ENCODE results near the gene U2AF2.

U2AF2 gene

DNA sequence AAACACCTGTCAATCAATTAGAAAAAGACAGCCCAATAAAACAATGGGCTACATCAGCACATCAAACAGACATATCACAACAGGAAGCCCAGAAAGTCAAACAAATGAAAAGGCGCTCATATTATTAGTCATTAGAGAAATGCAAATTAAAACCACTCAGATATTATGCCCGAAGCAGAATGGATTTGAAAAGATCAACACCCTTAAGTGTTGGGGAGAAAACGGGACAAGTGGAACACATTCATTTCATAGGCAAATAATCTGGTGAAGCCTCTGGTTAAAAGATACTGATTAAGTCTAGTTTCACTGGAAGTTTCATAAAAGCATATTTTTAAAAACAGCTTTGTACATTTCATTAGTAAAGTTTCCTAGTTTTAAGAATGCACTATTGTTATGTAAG is 66.0 kb downstream of the U2AF2 start:
- no peaks in the 10 kb centered on the region for H3K4me1 ChIP-seq (ENCODE audit: control insufficient read depth in 2 of 2, insufficient read depth in 2 of 2, low read length in 2 of 2)
- no peak overlapping the region for H3K9ac ChIP-seq (ENCODE audit: low read depth in 1 of 2, low read length in 2 of 2)
- peaks cover 0 to 5% of the 10 kb centered on the region in 2 donors for H3K27me3 ChIP-seq (ENCODE audit: control insufficient read depth in 2 of 2, insufficient read depth in 2 of 2, low read length in 2 of 2)
- no peak overlapping the region for H3K27ac ChIP-seq (ENCODE audit: low read depth in 2 of 2, low read length in 2 of 2)
- H3K4me3 ChIP-seq (ENCODE audit: low read length in 2 of 2), result no peak overlapping the region
- no peaks in the 10 kb centered on the region for H3K36me3 ChIP-seq (ENCODE audit: control insufficient read depth in 2 of 2, insufficient read depth in 2 of 2, low read length in 2 of 2)
- H3K9me3 ChIP-seq (ENCODE audit: control insufficient read depth in 2 of 2, low read length in 2 of 2), result peaks cover 0 to 2% of the 10 kb centered on the region in 2 donors

DNA sequence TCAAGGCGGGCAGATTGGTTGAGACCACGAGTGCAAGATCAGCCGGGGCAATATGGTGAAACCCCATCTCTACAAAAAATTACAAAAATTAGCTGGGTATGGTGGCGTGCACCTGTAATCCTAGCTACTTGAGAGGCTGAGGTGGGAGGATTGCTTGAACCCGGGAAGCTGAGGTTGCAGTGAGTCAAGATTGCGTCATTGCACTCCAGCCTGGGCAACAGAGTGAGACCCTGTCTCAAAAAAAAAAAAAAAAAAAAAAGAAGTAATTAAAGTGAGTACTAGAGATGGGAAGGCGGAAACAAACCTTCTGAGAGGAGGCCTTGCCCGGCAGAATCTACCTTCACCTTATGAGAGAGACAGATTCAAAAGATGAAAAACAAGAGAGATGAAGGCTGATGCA is 68.7 kb downstream of the U2AF2 start:
- Histone ChIP-seq H3K27me3 (ENCODE audit: control insufficient read depth in 2 of 2, insufficient read depth in 2 of 2, low read length in 2 of 2) (no peaks in the 10 kb centered on the region), H3K9me3 (ENCODE audit: control insufficient read depth in 2 of 2, low read length in 2 of 2) (peaks cover 0 to 2% of the 10 kb centered on the region in 2 donors), H3K4me1 (ENCODE audit: control insufficient read depth in 2 of 2, insufficient read depth in 2 of 2, low read length in 2 of 2) (no peaks in the 10 kb centered on the region), H3K9ac (ENCODE audit: low read depth in 1 of 2, low read length in 2 of 2) (no peak overlapping the region), H3K27ac (ENCODE audit: low read depth in 2 of 2, low read length in 2 of 2) (no peak overlapping the region), H3K36me3 (ENCODE audit: control insufficient read depth in 2 of 2, insufficient read depth in 2 of 2, low read length in 2 of 2) (no peaks in the 10 kb centered on the region), H3K4me3 (ENCODE audit: low read length in 2 of 2) (no peak overlapping the region)
